Dermis blood vessel endothelial cell (primary cell): ENCODE data around the gene FAM187B. TPM values are rescaled to one million over a fixed set of nuclear protein-coding genes. Genes with fewer than 3 reads are reported as not detected.

Source experiments
- DNase-seq: peaks from one replicate; pipeline ENCODE4 v3.0.0; 2010
- total RNA-seq: library from RNA; depleted of rRNA; stranded (reverse); fragments of >200 nt; gene quantifications from 2 replicates; pipeline ENCODE4 v1.2.3, GENCODE V29; 2014

Gene FAM187B
- total RNA-seq, result not detected in 2 replicates

DNA sequence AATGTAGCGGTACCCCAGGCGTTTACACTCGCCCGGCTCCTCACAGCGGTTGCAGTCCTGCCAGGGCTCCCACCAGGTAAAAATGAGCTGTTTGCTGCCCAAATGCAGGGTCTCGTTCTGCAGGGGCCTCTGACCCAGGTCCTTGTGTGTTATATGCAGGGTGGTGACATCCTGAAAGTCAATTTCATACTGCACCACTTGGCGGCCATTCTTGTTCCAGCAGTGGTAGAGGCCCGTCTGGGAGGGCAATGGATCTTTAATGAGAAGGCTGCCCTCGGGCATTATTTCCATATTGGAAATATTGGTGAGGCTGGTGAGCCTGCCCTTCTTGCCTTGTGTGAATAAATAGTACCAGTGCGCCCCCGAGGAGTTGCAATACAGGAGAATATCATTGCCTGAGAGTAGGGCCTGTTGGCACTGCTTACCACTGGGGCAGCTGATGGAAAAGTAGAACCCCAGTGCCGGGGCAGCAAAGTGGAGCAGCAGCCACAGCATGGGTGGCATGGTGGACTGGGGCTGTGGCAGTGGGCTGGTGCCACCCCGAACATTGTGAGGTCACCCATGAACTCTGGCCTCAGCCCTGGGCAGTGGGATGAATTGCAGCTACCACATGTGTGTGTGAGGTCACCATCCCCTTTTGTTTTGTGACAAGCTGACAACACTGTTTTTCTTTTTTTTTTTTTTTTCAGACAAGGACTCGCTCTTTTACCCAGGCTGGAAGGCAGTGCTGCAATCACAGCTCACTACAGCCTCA is at the start of gene FAM187B:
Gene FAM187B (minus strand): TSS at position 563 of the 754 bp plus-strand sequence. CDS start 59 bp downstream, at position 504.
- no peak for DNase-seq

DNA sequence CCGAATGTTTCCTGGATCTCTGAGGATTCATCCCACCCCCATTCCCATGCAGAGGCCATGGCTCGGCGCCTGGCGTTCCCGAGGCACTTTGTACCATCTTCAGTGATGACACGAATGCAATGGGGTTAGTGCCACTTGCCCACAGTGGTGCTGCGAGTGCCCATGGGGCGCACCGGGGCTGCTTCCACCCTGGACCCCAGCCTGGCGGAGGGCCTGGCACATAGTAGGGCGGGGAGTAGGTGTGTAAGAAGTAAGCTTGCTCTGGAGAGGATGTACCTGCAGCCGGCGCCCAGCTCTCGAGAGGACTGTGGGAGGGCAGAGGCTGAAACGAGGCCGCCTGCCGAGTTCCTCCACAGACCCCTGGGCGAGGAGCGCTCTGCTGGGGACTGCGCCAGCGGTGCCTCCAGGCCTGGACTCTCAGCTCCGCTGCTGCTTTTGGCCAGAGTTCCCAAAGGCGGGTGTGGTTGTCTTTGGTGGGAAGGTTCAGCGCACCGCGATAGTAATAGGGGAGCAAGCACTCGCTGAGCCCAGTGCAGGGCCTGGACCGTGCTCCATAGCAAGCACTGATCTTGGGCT is 48.3 kb upstream of the FAM187B start:
- DNase-seq, result no peak

DNA sequence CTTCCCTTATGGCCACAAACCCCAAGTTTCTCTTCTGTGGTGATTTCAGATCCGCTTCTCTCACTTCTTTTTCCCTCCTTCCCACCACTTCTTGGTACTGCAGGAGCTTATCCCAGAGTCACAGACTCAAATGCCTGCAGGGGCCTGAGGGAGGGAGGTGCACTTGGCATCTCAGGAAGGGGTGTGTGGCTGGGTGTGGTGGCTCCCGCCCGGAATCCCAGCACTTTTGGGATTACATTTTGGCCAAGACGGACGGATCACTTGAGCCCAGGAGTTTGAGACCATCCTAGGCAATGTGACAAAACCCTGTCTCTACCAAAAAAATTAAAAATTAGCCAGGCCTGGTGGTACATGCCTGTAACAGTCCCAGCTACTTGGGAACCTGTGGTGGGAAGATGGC is 45.8 kb upstream of the FAM187B start:
- DNase-seq, result no peak

DNA sequence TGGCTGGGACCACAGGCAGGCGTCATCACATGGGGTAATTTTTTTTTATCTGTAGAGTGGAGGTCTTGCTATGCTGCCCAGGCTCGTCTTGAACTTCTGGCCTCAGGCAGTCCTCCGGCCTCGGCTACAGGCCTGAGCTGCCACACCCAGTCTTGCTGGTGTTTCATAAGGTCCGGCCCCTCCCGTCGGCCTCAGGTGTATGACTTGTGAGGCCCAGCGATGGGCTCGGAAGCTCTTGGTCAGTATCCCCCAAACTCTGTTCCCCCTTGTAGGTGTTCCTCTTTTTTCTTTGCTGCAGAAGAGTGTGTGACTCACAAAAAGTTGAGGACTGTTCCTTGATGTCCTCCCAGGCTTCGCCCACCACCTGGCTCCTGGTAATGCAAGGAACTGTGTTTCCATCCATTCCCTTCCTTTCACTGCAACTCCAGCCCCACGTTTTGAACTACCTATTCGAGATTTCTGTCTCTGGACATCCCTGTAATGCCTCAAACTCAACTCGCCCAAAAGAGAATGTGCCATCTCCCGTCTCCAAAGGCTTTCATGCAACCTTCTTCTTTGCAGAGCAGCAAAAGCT is 45.2 kb upstream of the FAM187B start:
- no peak for DNase-seq

DNA sequence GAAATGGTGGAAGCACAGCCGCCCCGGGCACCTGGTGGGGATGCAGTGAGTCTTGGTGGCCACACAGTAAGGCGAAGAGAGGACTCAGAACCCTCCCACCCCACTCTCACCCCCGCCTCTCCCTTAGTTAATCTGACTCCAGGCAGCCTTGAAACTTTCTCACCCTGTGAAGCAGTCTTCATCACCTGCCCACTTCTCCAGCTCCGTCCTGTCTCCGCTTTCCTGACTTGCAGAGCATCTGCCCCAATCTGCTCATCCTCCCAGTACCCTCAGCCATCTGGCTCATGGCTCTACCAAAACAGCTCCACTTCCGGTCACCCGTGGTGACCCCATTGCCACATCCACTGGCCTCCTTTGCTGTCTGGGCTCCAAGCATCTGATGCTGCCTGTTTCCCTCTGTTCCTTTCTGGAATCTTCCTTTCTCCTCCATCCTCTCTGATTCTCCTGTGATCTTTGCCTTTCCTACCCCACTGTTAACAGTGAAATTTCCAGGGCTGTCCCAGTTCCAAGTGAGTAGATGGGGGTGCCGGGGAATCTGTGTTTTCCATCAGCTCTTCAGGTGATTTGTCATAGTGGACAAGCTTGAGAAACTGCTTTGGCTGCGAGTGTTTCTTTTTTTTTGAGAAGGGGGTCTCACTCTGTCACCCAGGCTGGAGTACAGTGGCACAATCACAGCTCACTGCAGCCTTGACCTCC is 44.6 kb upstream of the FAM187B start:
- no peak for DNase-seq

DNA sequence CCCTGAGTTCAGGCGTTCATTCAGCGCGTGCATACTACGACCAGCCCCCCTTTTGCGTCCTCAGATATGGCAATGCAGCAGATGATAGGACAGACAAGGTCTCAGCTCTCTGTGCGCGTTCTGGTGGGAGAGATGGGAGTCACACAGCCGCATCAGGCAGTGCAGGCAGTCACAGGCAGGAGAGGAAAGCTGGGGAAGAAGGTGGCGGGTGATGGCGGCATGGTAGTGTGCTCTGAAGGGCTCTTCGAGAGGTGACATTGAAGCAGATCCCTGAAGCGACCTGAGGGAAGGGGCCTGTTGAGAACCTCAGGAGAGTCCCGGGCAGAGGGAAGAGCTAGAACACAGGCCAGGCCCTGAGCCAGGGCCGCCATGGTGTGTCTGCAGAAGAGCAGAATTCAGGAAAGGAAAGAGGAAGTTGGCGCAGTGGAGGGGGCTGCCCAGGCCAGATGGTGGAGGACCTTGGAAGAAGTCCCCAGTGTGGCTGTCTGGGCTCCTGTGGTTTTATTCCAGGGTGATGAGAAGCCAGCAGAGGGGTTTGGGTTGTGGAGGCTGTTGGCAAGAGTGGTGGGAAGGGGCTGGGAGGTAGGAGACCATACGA is 43.7 kb upstream of the FAM187B start:
- no peak for DNase-seq

DNA sequence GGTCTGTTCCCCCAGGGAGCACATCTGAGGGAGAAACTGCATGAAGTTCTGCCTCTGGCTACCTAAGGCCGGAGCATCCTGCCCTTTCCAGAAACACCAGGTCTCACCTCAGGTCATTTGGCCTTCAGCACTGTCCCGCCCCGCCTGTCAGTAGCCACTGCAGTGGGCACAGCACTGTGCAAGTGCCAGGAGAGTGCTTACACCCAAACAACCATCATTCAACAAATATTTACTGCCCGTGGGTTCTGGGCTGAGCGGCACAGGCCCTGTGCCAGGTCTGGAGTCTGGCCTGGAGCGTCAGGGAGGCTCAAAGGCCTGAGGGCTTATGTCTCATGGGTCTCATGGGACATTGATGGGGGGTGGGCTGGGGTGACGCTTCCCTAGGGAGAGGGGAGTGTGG is 43.0 kb upstream of the FAM187B start:
- no peak for DNase-seq

DNA sequence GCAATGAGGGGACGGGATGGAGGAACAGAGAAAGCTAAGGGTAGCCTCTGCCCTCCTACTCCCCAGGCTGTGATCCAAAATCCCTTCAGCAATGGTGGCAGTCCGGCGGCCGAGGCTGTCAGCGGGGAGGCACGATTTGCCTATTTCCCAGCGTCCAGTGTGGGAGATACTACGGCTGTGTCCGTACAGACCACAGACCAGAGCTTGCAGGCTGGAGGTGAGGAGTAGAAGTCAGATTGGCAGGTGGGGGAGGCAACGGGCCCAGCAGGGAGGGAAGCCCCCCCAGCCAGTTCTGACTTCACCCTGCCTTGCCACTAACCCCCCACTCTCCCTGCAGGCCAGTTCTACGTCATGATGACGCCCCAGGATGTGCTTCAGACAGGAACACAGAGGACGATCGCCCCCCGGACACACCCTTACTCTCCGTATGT is 41.9 kb upstream of the FAM187B start:
- no peak for DNase-seq

DNA sequence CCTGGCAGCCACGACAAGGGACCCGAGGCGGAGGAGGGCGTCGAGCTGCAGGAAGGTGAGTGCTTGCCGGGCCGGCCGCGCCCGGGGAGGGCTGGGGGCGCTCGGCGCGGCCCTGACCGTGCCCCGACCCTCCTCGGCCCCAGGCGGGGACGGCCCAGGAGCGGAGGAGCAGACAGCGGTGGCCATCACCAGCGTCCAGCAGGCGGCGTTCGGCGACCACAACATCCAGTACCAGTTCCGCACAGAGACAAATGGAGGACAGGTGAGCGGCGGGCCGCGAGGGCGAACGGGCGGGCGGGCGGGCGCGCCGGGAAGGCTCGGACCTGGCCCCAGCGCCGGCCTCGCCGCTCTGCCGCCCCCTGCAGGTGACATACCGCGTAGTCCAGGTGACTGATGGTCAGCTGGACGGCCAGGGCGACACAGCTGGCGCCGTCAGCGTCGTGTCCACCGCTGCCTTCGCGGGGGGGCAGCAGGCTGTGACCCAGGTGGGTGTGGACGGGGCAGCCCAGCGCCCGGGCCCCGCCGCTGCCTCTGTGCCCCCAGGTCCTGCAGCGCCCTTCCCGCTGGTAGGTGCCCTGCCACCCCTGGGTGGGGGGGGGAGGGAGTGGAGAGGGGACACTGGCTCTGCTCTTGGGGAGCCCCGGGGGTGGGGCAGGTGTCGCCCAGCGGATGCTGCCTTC is 41.0 kb upstream of the FAM187B start:
- DNase-seq, result peak; percentile 90

DNA sequence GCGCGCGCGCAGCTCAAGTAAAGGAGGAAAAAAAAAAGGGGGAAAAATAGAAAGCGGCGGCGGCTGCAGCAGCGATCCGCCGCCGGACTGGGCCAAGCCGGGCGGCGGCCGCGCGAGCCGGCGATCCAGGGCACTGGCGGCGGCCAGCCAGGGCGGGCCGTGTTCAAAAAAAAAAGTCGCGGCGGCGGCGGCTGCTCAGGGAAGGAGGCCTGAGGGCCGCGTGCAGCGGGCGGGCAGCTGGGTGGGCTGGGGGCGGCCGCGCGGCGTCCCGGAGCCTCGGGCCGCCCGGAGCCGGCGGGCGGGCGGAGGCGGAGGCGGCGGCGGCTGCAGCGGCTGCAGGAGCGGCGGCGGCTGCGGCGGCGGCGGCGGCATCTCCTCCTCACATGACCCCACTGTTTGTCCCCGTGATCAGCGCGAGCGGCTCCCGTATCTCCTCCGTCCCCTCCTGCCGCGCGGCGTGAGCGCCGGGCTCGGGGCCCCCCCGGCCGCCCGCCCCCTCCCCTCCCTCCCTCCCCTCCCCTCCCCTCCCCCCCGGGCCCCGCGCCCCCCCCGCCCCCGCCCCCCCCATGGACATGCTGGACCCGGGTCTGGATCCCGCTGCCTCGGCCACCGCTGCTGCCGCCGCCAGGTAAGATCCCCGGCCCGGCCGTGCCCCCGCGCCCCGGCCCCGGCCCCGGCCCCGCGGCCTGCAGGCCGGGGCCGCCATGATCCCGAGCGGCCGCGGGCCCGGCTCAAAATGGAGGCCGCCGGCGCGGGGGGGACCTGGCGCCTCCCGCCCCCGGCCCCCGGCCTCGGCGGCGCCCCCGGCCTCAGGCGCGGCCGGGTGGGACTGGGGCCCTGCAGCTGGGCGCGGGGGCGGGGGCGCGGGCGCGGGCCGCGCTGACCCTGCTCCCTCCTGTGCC is 40.2 kb upstream of the FAM187B start, which contains the start of gene USF2:
Gene USF2 (plus strand): TSS at position 427 of the 902 bp plus-strand sequence. CDS start 140 bp downstream, at position 567.
- DNase-seq, result peak; percentile 74

DNA sequence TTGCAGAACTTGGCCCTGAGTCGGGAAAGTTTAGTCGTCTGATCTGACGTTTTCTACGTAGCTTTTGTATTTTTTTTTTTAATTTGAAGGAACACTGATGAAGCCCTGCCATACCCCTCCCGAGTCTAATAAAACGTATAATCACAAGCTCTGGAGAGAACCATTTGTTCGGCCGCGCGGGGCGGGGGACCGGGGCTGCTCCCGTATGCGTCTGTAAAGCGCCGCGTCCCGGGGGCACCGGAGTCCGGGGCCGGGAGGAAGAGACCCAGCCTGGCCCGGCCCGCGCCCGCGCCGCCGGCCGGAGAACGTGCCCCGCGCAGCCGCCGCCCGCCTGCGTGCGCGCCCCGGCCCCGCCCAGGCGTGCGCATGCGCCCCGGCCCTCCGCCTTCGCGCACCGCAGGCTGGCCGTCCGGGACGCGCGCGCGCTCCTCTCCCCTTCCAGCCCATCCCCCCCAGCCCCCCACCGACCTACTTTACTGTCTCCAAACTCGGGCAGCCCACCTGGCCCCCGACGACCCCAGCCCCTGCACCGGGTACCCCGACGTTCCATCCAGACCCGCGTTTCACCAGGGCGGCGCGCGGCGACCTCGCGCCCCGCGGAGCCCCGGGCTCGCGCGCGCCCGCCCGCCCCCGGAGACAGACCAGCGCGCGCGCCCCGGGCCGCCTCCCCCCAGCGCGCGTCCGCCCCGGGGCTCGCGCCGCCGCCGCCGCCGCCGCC is 39.4 kb upstream of the FAM187B start:
- DNase-seq, result peak; percentile 84

DNA sequence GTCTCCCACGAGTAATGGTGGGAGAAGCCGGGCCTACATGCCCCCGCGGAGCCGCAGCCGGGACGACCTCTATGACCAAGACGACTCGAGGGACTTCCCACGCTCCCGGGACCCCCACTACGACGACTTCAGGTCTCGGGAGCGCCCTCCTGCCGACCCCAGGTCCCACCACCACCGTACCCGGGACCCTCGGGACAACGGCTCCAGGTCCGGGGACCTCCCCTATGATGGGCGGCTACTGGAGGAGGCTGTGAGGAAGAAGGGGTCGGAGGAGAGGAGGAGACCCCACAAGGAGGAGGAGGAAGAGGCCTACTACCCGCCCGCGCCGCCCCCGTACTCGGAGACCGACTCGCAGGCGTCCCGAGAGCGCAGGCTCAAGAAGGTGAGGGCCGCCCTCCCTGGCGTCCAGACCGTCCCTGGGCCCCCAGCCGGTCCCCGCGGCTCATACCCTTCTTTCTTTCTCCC is 38.8 kb upstream of the FAM187B start:
- DNase-seq, result peak; percentile 54

DNA sequence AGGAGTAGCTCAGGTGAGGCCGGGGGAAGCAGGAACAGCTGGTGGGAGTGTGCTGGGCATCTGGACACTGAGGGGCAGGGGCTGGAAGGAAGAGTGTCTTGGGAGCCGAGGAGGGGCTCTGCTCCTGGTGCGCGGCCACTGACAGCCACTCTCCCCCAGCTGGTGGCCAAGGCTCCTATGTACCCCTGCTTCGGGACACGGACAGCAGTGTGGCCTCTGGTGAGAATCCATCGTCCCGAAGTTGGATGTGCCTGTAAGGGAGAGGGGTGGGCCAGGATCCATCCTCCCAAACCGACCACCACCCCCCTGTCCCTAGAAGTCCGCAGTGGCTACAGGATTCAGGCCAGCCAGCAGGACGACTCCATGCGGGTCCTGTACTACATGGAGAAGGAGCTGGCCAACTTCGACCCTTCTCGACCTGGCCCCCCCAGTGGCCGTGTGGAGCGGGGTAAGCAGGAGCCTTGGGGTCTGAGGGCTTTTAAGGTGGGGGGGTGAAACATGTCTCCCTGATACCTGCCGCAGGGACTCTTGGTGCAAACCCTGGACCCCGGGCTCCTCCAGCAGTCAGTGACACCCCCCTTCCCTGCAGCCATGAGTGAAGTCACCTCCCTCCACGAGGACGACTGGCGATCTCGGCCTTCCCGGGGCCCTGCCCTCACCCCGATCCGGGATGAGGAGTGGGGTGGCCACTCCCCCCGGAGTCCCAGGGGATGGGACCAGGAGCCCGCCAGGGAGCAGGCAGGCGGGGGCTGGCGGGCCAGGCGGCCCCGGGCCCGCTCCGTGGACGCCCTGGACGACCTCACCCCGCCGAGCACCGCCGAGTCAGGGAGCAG is 38.2 kb upstream of the FAM187B start:
- DNase-seq, result peak; percentile 21

DNA sequence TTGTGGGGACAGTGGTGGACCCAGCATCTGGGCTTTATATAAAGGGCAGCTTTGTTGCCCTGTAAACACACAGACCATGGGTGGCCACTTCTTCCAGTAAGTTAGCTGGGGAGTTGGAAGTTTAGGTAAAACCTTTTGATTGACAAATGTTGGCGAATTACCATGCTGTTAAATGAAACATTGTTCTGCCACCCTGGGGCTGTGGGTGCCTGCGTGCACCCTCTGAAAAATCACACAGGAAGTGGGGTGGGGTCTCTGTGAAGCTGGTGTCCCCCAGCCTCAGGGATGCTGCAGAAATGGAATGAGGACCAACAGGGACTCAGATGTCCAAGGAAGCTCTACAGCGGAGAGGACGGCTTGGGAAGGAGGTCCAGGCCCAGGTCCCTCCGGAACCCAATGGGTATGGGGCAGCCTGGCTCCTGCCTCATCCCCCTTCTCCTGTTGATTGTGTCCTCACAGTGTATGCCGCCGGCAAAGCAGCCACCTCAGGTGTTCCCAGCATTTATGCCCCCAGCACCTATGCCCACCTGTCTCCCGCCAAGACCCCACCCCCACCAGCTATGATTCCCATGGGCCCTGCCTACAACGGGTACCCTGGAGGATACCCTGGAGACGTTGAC is 37.5 kb upstream of the FAM187B start:
- DNase-seq, result no peak

DNA sequence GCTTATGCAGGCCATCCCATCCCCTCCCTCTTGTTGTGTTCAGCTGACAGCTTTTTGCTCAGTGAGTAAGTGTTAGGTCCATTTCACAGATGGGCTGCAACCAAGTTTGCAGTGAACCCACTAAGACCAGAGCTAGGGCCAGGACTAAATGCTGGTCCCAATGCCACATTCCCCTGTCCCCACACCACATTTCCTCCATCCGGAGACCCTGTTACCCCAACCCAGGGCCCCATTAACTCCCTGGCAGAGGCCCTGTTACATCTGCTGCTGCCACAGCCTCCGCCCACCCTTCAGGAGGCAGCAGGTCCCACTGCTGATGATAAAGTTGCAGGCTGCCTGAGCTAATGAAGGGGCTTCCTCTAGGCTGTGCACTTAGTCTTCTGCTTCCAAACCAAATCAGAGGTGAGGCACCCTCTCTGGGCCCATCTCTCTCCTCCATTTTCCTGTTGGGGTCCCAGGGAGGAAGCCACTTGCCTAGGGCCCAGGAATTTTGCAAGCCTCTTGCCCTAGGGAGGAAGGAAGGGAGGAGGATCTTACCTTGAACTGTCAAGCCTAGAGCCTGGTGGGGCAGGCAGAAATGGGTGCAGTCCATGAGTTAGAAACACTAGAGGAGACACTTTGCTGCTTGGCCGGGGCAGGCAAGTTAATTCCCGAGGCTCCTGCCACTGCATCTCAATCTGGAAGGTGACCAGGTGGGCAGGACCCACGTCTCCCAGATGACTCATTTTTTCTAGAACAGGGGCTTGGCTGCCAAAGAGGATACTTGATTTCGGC is 36.8 kb upstream of the FAM187B start:
- no peak for DNase-seq

DNA sequence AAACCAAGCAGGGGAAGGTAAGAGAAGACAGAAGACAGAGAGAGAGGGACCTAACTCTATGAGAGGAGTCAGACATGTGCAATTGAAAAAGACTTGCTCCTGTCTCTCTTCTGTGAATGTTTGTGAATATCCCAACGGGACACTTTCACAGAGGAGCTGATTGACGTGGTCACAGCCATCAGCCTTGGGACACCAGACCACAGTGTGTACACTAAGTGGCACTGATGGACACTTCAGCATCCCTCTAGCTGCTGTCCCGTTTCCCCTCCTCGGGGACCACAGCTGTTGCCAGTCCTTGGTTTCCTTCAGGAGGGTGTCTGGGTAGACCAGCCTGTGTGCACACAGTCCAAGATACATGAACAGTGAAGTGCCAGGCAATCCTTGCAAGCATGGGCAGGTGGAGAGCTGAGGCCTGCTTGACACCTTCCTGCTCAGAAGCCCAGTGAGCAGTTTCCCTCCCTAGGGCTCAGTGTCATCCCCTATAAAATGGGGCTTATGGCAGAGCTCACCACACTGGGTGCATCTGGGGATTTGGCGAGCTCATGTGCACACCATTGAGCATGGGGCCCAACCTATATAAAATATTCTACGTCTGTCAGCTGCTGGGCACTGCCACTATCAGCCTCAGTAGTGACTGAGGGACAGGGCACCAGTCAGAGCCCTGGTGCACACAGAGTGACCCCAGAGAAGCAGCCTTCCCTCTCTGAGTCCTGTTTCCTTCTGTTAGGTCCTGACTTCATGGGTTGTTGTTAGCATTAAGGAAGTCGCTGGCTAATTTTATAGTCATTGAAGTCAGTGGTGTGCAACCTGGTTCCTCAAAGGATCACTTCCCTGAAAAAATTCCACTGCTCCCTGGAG is 36.0 kb upstream of the FAM187B start:
- DNase-seq, result no peak

DNA sequence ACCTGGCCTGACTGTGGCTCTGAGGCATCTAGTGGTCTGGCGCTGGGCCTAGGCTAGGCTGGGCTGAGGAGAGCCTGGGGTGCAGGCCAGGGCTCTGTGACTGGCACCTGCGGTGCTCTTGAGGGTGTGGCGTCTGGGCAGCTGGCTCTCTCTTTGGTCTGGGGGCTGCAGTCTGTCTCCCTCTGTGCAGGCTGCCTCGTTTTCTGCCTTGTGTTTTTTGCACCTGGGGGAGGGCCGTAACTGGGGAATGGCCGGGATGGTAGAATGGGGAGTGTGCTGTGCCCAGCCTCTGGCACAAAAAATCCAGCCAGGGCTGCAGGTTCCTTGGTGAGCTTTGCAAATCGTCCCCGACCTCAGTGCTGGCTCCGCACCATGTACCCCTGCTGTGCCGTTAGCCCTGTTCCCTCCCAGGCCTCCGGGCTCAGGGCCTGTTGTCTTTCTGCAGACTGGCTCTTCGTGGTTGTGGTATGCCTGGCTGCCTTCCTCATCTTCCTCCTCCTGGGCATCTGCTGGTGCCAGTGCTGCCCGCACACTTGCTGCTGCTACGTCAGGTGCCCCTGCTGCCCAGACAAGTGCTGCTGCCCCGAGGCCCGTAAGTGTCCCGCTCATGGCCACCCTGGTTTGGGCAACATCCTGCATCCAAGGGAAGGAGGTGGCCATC is 33.7 kb upstream of the FAM187B start:
- no peak for DNase-seq
